Measurements from ENCODE around the gene ATAD3C.
"Not testable (repeated sequence)": the region's sequence is repeated elsewhere in the genome, so short reads cannot be mapped to it uniquely, and the experiment has no call there.

Gene ATAD3C

GRCh38 chr1:1507305-1507704 lies 57.8 kb downstream of the ATAD3C start:
- Mint-ChIP-seq H3K27ac (ENCODE audit: low read depth) (no peak overlapping the region), H3K27me3 (no peaks in the 10 kb centered on the region), H3K4me1 (peaks cover 20% of the 10 kb centered on the region), H3K9me3 (no peaks in the 10 kb centered on the region), H3K36me3 (ENCODE audit: insufficient read depth) (peaks cover 10% of the 10 kb centered on the region), H3K4me3 (no peak overlapping the region)
- ATAC-seq (replicated peaks; ENCODE audit: extremely low read depth, poor library complexity, severe bottlenecking): no peak
- DNase-seq (ENCODE audit: low spot score in 2 of 2): no peak

GRCh38 chr1:1508775-1509464 lies 59.4 kb downstream of the ATAD3C start:
- H3K27ac Mint-ChIP-seq (ENCODE audit: low read depth); H3K9me3 Mint-ChIP-seq: not testable (repeated sequence)

GRCh38 chr1:1509465-1509850 lies 60.0 kb downstream of the ATAD3C start:
- not testable (repeated sequence) for H3K27me3 Mint-ChIP-seq; DNase-seq (ENCODE audit: low spot score in 2 of 2); H3K27ac Mint-ChIP-seq (ENCODE audit: low read depth); H3K4me3 Mint-ChIP-seq; ATAC-seq (replicated peaks; ENCODE audit: extremely low read depth, poor library complexity, severe bottlenecking); H3K9me3 Mint-ChIP-seq
- H3K4me1 Mint-ChIP-seq: peaks cover 26% of the 10 kb centered on the region
- H3K36me3 Mint-ChIP-seq (ENCODE audit: insufficient read depth): peaks cover 10% of the 10 kb centered on the region

More at GRCh38 chr1:1508775-1509464, 59.4 kb downstream of the ATAD3C start:
- peaks cover 25% of the 10 kb centered on the region for H3K4me1 Mint-ChIP-seq
- not testable (repeated sequence) for DNase-seq (ENCODE audit: low spot score in 2 of 2); H3K27me3 Mint-ChIP-seq; H3K4me3 Mint-ChIP-seq; ATAC-seq (replicated peaks; ENCODE audit: extremely low read depth, poor library complexity, severe bottlenecking)
- peaks cover 10% of the 10 kb centered on the region for H3K36me3 Mint-ChIP-seq (ENCODE audit: insufficient read depth)

- Mint-ChIP-seq H3K4me3 (peak overlapping the region; percentile 93), H3K27me3 (no peaks in the 10 kb centered on the region), H3K9me3 (no peaks in the 10 kb centered on the region), H3K36me3 (ENCODE audit: insufficient read depth) (peaks cover 10% of the 10 kb centered on the region), H3K27ac (ENCODE audit: low read depth) (peak overlapping the region; percentile 90), H3K4me1 (peaks cover 12% of the 10 kb centered on the region)
- ATAC-seq (replicated peaks; ENCODE audit: extremely low read depth, poor library complexity, severe bottlenecking): no peak
- DNase-seq (ENCODE audit: low spot score in 2 of 2): no peak
Observed at GRCh38 chr1:1510912-1511532, 61.5 kb downstream of the ATAD3C start.

GRCh38 chr1:1511533-1512285 lies 62.2 kb downstream of the ATAD3C start, which contains the start of gene ATAD3A:
TSS of gene ATAD3A (plus strand) at chr1:1512162. CDS start at chr1:1512269, 107 bp downstream.
- Mint-ChIP-seq H3K4me3 (peak within 1 kb of the TSS; percentile 93), H3K36me3 (ENCODE audit: insufficient read depth) (peaks cover 12% of the 10 kb centered on the region), H3K9me3 (no peaks in the 10 kb centered on the region), H3K27ac (ENCODE audit: low read depth) (peak within 1 kb of the TSS; percentile 90), H3K27me3 (no peaks in the 10 kb centered on the region), H3K4me1 (peaks cover 12% of the 10 kb centered on the region)
- ATAC-seq (replicated peaks; ENCODE audit: extremely low read depth, poor library complexity, severe bottlenecking): peak; percentile 93
- peak; percentile 79 to 88 for DNase-seq (ENCODE audit: low spot score in 2 of 2)

- Mint-ChIP-seq H3K27ac (ENCODE audit: low read depth) (peak overlapping the region; percentile 90), H3K4me1 (peaks cover 12% of the 10 kb centered on the region), H3K36me3 (ENCODE audit: insufficient read depth) (peaks cover 13% of the 10 kb centered on the region), H3K4me3 (peak overlapping the region; percentile 93)
- peak; percentile 17 for ATAC-seq (replicated peaks; ENCODE audit: extremely low read depth, poor library complexity, severe bottlenecking)
- H3K9me3 Mint-ChIP-seq; DNase-seq (ENCODE audit: low spot score in 2 of 2); H3K27me3 Mint-ChIP-seq: not testable (repeated sequence)
Observed at GRCh38 chr1:1512425-1512824, 62.9 kb downstream of the ATAD3C start.

- H3K36me3 Mint-ChIP-seq (ENCODE audit: insufficient read depth): peaks cover 17% of the 10 kb centered on the region
- not testable (repeated sequence) for ATAC-seq (replicated peaks; ENCODE audit: extremely low read depth, poor library complexity, severe bottlenecking); H3K27me3 Mint-ChIP-seq; DNase-seq (ENCODE audit: low spot score in 2 of 2); H3K9me3 Mint-ChIP-seq
- H3K4me3 Mint-ChIP-seq: peak overlapping the region; percentile 58
- peak overlapping the region; percentile 53 for H3K27ac Mint-ChIP-seq (ENCODE audit: low read depth)
- peaks cover 12% of the 10 kb centered on the region for H3K4me1 Mint-ChIP-seq
Observed at GRCh38 chr1:1513675-1514074, 64.2 kb downstream of the ATAD3C start.

- not testable (repeated sequence) for H3K27me3 Mint-ChIP-seq; H3K27ac Mint-ChIP-seq (ENCODE audit: low read depth); ATAC-seq (replicated peaks; ENCODE audit: extremely low read depth, poor library complexity, severe bottlenecking); H3K4me3 Mint-ChIP-seq; H3K9me3 Mint-ChIP-seq; DNase-seq (ENCODE audit: low spot score in 2 of 2)
- Mint-ChIP-seq H3K36me3 (ENCODE audit: insufficient read depth) (peaks cover 17% of the 10 kb centered on the region), H3K4me1 (peaks cover 12% of the 10 kb centered on the region)
Observed at GRCh38 chr1:1514376-1514775, 64.9 kb downstream of the ATAD3C start.

- peaks cover 13% of the 10 kb centered on the region for H3K36me3 Mint-ChIP-seq (ENCODE audit: insufficient read depth)
- not testable (repeated sequence) for H3K4me3 Mint-ChIP-seq, H3K4me1 Mint-ChIP-seq
Observed at GRCh38 chr1:1516923-1517322, 67.4 kb downstream of the ATAD3C start.

GRCh38 chr1:1517973-1518620 lies 68.6 kb downstream of the ATAD3C start:
- Mint-ChIP-seq H3K4me3 (no peak overlapping the region), H3K36me3 (ENCODE audit: insufficient read depth) (peaks cover 11% of the 10 kb centered on the region), H3K4me1 (peaks cover 6% of the 10 kb centered on the region), H3K27ac (ENCODE audit: low read depth) (peak overlapping the region; percentile 73), H3K9me3 (no peaks in the 10 kb centered on the region), H3K27me3 (no peaks in the 10 kb centered on the region)
- no peak for DNase-seq (ENCODE audit: low spot score in 2 of 2)
- no peak for ATAC-seq (replicated peaks; ENCODE audit: extremely low read depth, poor library complexity, severe bottlenecking)

More at GRCh38 chr1:1516923-1517322, 67.4 kb downstream of the ATAD3C start:
- ATAC-seq (replicated peaks; ENCODE audit: extremely low read depth, poor library complexity, severe bottlenecking); DNase-seq (ENCODE audit: low spot score in 2 of 2); H3K27ac Mint-ChIP-seq (ENCODE audit: low read depth); H3K9me3 Mint-ChIP-seq; H3K27me3 Mint-ChIP-seq: not testable (repeated sequence)

- H3K27me3 Mint-ChIP-seq; H3K4me3 Mint-ChIP-seq; H3K9me3 Mint-ChIP-seq; ATAC-seq (replicated peaks; ENCODE audit: extremely low read depth, poor library complexity, severe bottlenecking); H3K4me1 Mint-ChIP-seq; DNase-seq (ENCODE audit: low spot score in 2 of 2): not testable (repeated sequence)
- Mint-ChIP-seq H3K27ac (ENCODE audit: low read depth) (peak overlapping the region; percentile 73), H3K36me3 (ENCODE audit: insufficient read depth) (peaks cover 15% of the 10 kb centered on the region)
Observed at GRCh38 chr1:1518621-1519007, 69.1 kb downstream of the ATAD3C start.

Measured in central memory CD8-positive, alpha-beta T cell (primary cell).